ENCODE results near the gene ADAMTS7.

DNA sequence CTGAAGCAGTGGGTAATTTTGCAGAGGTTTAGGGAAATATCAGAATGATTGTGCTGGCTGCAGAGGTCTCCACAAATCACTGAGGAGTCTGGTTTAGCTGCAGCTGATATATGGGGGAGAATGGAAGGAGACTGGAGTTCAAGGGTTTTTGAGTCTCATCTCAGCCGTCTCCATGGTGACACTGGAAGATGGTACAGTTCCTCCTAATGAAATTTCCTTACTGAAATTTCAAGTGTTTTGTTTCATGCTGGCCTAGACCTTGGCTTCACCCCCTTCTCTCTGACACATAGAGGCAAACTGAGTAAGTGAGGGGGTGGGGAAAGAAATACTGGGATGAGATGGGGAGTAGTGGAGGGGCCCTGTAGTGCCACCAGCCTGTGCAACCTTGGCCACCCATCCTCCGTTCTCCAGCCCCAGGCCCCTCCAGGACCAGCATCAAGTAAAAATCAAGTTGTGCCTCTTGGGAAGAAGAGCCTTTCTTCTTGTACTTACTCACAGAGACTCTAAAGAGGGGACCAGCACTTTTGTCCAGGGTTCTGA lies 43.6 kb upstream of the ADAMTS7 start:
- TF ChIP-seq, protein P1, sequence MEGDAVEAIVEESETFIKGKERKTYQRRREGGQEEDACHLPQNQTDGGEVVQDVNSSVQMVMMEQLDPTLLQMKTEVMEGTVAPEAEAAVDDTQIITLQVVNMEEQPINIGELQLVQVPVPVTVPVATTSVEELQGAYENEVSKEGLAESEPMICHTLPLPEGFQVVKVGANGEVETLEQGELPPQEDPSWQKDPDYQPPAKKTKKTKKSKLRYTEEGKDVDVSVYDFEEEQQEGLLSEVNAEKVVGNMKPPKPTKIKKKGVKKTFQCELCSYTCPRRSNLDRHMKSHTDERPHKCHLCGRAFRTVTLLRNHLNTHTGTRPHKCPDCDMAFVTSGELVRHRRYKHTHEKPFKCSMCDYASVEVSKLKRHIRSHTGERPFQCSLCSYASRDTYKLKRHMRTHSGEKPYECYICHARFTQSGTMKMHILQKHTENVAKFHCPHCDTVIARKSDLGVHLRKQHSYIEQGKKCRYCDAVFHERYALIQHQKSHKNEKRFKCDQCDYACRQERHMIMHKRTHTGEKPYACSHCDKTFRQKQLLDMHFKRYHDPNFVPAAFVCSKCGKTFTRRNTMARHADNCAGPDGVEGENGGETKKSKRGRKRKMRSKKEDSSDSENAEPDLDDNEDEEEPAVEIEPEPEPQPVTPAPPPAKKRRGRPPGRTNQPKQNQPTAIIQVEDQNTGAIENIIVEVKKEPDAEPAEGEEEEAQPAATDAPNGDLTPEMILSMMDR (IDR thresholded peaks at IDR 0.05) = no peak
- TF ChIP-seq EZH2 (IDR thresholded peaks at IDR 0.05; ENCODE audit: borderline replicate concordance, insufficient read depth, low read depth, low read length, poor library complexity, severe bottlenecking) = no peak

All from B cell (primary cell).